ENCODE measurements around the gene DLGAP4. TPM values are rescaled to one million over a fixed set of nuclear protein-coding genes. Genes with fewer than 3 reads are reported as not detected.

DLGAP4 gene
- total and polyA plus RNA-seq, 9 of the 15 experiments (the other 6 are each of a cell fraction or from before 2014, with no cell fraction given) = 0.31 to 34.1 (median 4.5) TPM

GRCh38 chr20:36392989-36393388, 86.8 kb downstream of the DLGAP4 start:
- Histone ChIP-seq H3K36me3 (ENCODE audit: control insufficient read depth, insufficient read depth, low read length) (no peaks in the 10 kb centered on the region), H3K27me3 (ENCODE audit: control insufficient read depth in 2 of 2, insufficient read depth in 2 of 2, low read length in 2 of 2) (peaks cover 2 to 48% of the 10 kb centered on the region in 2 experiments; a peak in 3 of 5 replicates), H3K4me1 (replicated peaks in 1 of 2; ENCODE audit: control insufficient read depth in 2 of 2, insufficient read depth in 2 of 2, low read length in 2 of 2) (peaks cover 0 to 3% of the 10 kb centered on the region in 2 experiments; a peak in 2 of 5 replicates), H2AFZ (ENCODE audit: low read depth, low read length) (no peak overlapping the region), H3K9me3 (replicated peaks; ENCODE audit: control insufficient read depth, insufficient read depth, low read depth, low read length) (no peaks in the 10 kb centered on the region), H3K9ac (ENCODE audit: insufficient read depth in 1 of 2, low read depth in 2 of 2, low read length in 2 of 2) (no peak overlapping the region), H3K27ac (ENCODE audit: extremely low read depth, low read depth, low read length) (no peak overlapping the region), H3K4me2 (ENCODE audit: insufficient read depth, low read length) (no peak overlapping the region), H4K20me1 (replicated peaks; ENCODE audit: control insufficient read depth, insufficient read depth, low read length) (peaks cover 8% of the 10 kb centered on the region; the same call in 1 of the 2 replicates), H3K4me3 (no peak overlapping the region), H3K79me2 (ENCODE audit: control insufficient read depth, insufficient read depth, low read length) (no peaks in the 10 kb centered on the region), H3K9me1 (ENCODE audit: control insufficient read depth, insufficient read depth, low read length) (no peaks in the 10 kb centered on the region)
- TF ChIP-seq, protein P1, sequence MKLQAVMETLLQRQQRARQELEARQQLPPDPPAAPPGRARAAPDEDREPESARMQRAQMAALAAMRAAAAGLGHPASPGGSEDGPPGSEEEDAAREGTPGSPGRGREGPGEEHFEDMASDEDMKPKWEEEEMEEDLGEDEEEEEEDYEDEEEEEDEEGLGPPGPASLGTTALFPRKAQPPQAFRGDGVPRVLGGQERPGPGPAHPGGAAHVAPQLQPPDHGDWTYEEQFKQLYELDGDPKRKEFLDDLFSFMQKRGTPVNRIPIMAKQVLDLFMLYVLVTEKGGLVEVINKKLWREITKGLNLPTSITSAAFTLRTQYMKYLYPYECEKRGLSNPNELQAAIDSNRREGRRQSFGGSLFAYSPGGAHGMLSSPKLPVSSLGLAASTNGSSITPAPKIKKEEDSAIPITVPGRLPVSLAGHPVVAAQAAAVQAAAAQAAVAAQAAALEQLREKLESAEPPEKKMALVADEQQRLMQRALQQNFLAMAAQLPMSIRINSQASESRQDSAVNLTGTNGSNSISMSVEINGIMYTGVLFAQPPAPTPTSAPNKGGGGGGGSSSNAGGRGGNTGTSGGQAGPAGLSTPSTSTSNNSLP (IDR thresholded peaks at IDR 0.05; ENCODE audit: borderline replicate concordance, low read depth, low read length) = no peak
- no peak for TF ChIP-seq CC2D1A (IDR thresholded peaks at IDR 0.05)
- no peak for TF ChIP-seq DMBX1 (CRISPR knock-in tag; IDR thresholded peaks at IDR 0.05; ENCODE audit: borderline replicate concordance)
- TF ChIP-seq CAMTA2 (CRISPR knock-in tag; conservative IDR thresholded peaks at IDR 0.05) = no peak
- no peak for TF ChIP-seq PTBP1 (IDR thresholded peaks at IDR 0.05; ENCODE audit: low read depth, low read length)
- TF ChIP-seq ZNF347 (CRISPR knock-in tag; IDR thresholded peaks at IDR 0.05; ENCODE audit: low read depth) = no peak
- no peak for TF ChIP-seq ZNF311 (CRISPR knock-in tag; IDR thresholded peaks at IDR 0.05)
- no peak for TF ChIP-seq HMGN3 (IDR thresholded peaks at IDR 0.05; ENCODE audit: borderline replicate concordance, extremely low read depth, insufficient read length, low read depth, low read length)
- TF ChIP-seq NFXL1 (CRISPR knock-in tag; IDR thresholded peaks at IDR 0.05) = no peak
- no peak for TF ChIP-seq PML (IDR thresholded peaks at IDR 0.05; ENCODE audit: low read length)
- in situ Hi-C loops (cut with MboI) (no loop called here), intact Hi-C loops (cut with micrococcal nuclease) (no loop called here)
- no peak for ATAC-seq
- no TSS peak for BruUV-seq (replicated peaks)
- FAIRE-seq = no peak
- DNase-seq (ENCODE audit: extremely low read depth in 1 of 4, low spot score in 3 of 4) = no peak
- POLR2A ChIA-PET = no interaction called here
- 0% methylated on average over 2 of the region's 3 CpGs for WGBS (ENCODE audit: insufficient coverage, low coverage, missing lambda C conversion rate)
- CTCF ChIA-PET (ENCODE audit: low intra/inter-chr PET ratio) = no interaction called here

All from K562 (cell line).